Muscle layer of duodenum (tissue), 2 donors: ENCODE results near the gene STAMBPL1.
"Not testable (repeated sequence)": the region's sequence is repeated elsewhere in the genome, so short reads cannot be mapped to it uniquely, and the experiment has no call there.

Source experiments
- H3K27ac ChIP-seq: one replicate; pipeline ENCODE4 v1.7.0; 2013; ENCODE audit warnings: mild to moderate bottlenecking, low read length
- H3K27me3 ChIP-seq: one replicate; pipeline ENCODE4 v1.7.0; 2013; ENCODE audit warnings: low read depth, mild to moderate bottlenecking, control low read depth, low read length
- H3K36me3 ChIP-seq, 2 donors: one replicate each; pipeline ENCODE4 v1.7.0; 2013; ENCODE audit warnings: low read length in 2 of 2, control low read depth in 1 of 2, mild to moderate bottlenecking in 1 of 2; ENCODE audit not compliant: insufficient read depth in 2 of 2, control insufficient read depth in 1 of 2
- H3K4me1 ChIP-seq, 2 donors: one replicate each; pipeline ENCODE4 v1.7.0; 2013; ENCODE audit warnings: low read length in 2 of 2, mild to moderate bottlenecking in 2 of 2, control low read depth in 1 of 2, moderate library complexity in 1 of 2; ENCODE audit not compliant: insufficient read depth in 2 of 2, control insufficient read depth in 1 of 2
- H3K4me3 ChIP-seq, 2 donors: one replicate each; pipeline ENCODE4 v1.7.0; 2013; ENCODE audit warnings: low read length in 2 of 2, low read depth in 1 of 2, mild to moderate bottlenecking in 1 of 2
- H3K9me3 ChIP-seq, 2 donors: one replicate each; pipeline ENCODE4 v1.7.0; 2013; ENCODE audit warnings: low read length in 2 of 2, control low read depth in 1 of 2, mild to moderate bottlenecking in 1 of 2; ENCODE audit not compliant: control insufficient read depth in 1 of 2
- donor health status: healthy.

Gene STAMBPL1

GRCh38 chr10:88923520-88923919 is 43.5 kb downstream of the STAMBPL1 start:
- no peak overlapping the region for H3K4me3 ChIP-seq
- H3K4me1 ChIP-seq, result peaks cover 4 to 15% of the 10 kb centered on the region in 2 donors
- no peaks in the 10 kb centered on the region for H3K27me3 ChIP-seq
- no peak overlapping the region for H3K27ac ChIP-seq
- peaks cover 0 to 4% of the 10 kb centered on the region in 2 donors for H3K36me3 ChIP-seq
- H3K9me3 ChIP-seq, result no peaks in the 10 kb centered on the region

GRCh38 chr10:88926566-88927415 is 46.7 kb downstream of the STAMBPL1 start:
- Histone ChIP-seq H3K27ac (peak overlapping the region; percentile 61), H3K27me3 (no peaks in the 10 kb centered on the region), H3K4me1 (peaks cover 4 to 15% of the 10 kb centered on the region in 2 donors), H3K4me3 (peak overlapping the region in 1 of 2 donors; percentile 3), H3K36me3 (no peaks in the 10 kb centered on the region), H3K9me3 (no peaks in the 10 kb centered on the region)

- Histone ChIP-seq H3K4me1 (peaks cover 4 to 20% of the 10 kb centered on the region in 2 donors), H3K27ac (no peak overlapping the region), H3K4me3 (no peak overlapping the region), H3K9me3 (no peaks in the 10 kb centered on the region), H3K27me3 (no peaks in the 10 kb centered on the region), H3K36me3 (no peaks in the 10 kb centered on the region)
Measured at GRCh38 chr10:88927416-88927690, 47.3 kb downstream of the STAMBPL1 start.

- Histone ChIP-seq H3K9me3 (no peaks in the 10 kb centered on the region), H3K27ac (no peak overlapping the region), H3K27me3 (no peaks in the 10 kb centered on the region), H3K4me3 (no peak overlapping the region), H3K36me3 (no peaks in the 10 kb centered on the region), H3K4me1 (peaks cover 4 to 28% of the 10 kb centered on the region in 2 donors)
Measured at GRCh38 chr10:88928254-88928653, 48.2 kb downstream of the STAMBPL1 start.

GRCh38 chr10:88931548-88931947 is 51.5 kb downstream of the STAMBPL1 start:
- Histone ChIP-seq H3K4me1 (peaks cover 15 to 35% of the 10 kb centered on the region in 2 donors), H3K4me3 (no peak overlapping the region), H3K27me3 (no peaks in the 10 kb centered on the region), H3K36me3 (no peaks in the 10 kb centered on the region), H3K27ac (no peak overlapping the region), H3K9me3 (no peaks in the 10 kb centered on the region)

- Histone ChIP-seq H3K27ac (peak overlapping the region; percentile 34), H3K4me1 (peaks cover 15 to 32% of the 10 kb centered on the region in 2 donors)
- H3K9me3 ChIP-seq, H3K36me3 ChIP-seq, H3K27me3 ChIP-seq, H3K4me3 ChIP-seq: not testable (repeated sequence)
Measured at GRCh38 chr10:88932029-88932428, 52.0 kb downstream of the STAMBPL1 start.

- peaks cover 12 to 25% of the 10 kb centered on the region in 2 donors for H3K4me1 ChIP-seq
- no peak overlapping the region for H3K4me3 ChIP-seq
- H3K36me3 ChIP-seq, result peaks cover 9 to 10% of the 10 kb centered on the region in 2 donors
- H3K27me3 ChIP-seq, result no peaks in the 10 kb centered on the region
- peak overlapping the region; percentile 34 for H3K27ac ChIP-seq
- H3K9me3 ChIP-seq, result no peaks in the 10 kb centered on the region
Measured at GRCh38 chr10:88932539-88933256, 52.7 kb downstream of the STAMBPL1 start.

GRCh38 chr10:88933564-88933963 is 53.5 kb downstream of the STAMBPL1 start:
- H3K27ac ChIP-seq, result no peak overlapping the region

GRCh38 chr10:88934900-88935672 is 55.0 kb downstream of the STAMBPL1 start:
- Histone ChIP-seq H3K27me3 (no peaks in the 10 kb centered on the region), H3K27ac (peak overlapping the region; percentile 30), H3K4me3 (no peak overlapping the region), H3K4me1 (peaks cover 12 to 29% of the 10 kb centered on the region in 2 donors), H3K36me3 (peaks cover 30 to 33% of the 10 kb centered on the region in 2 donors), H3K9me3 (no peaks in the 10 kb centered on the region)

More at GRCh38 chr10:88933564-88933963, 53.5 kb downstream of the STAMBPL1 start:
- Histone ChIP-seq H3K4me1 (peaks cover 12 to 24% of the 10 kb centered on the region in 2 donors), H3K27me3 (no peaks in the 10 kb centered on the region), H3K4me3 (no peak overlapping the region), H3K9me3 (no peaks in the 10 kb centered on the region), H3K36me3 (peaks cover 16 to 18% of the 10 kb centered on the region in 2 donors)

- no peaks in the 10 kb centered on the region for H3K27me3 ChIP-seq
- H3K36me3 ChIP-seq, result peaks cover 44 to 45% of the 10 kb centered on the region in 2 donors
Measured at GRCh38 chr10:88936656-88937055, 56.6 kb downstream of the STAMBPL1 start.

GRCh38 chr10:88938039-88938438 is 58.0 kb downstream of the STAMBPL1 start:
- Histone ChIP-seq H3K27ac (no peak overlapping the region), H3K4me3 (no peak overlapping the region), H3K27me3 (no peaks in the 10 kb centered on the region), H3K4me1 (peaks cover 17 to 33% of the 10 kb centered on the region in 2 donors), H3K9me3 (no peaks in the 10 kb centered on the region), H3K36me3 (peaks cover 46 to 58% of the 10 kb centered on the region in 2 donors)

More at GRCh38 chr10:88936656-88937055, 56.6 kb downstream of the STAMBPL1 start:
- Histone ChIP-seq H3K4me3 (no peak overlapping the region), H3K4me1 (peaks cover 12 to 31% of the 10 kb centered on the region in 2 donors), H3K27ac (no peak overlapping the region), H3K9me3 (no peaks in the 10 kb centered on the region)
